ENCODE measurements around the gene RETNLB.

DNA sequence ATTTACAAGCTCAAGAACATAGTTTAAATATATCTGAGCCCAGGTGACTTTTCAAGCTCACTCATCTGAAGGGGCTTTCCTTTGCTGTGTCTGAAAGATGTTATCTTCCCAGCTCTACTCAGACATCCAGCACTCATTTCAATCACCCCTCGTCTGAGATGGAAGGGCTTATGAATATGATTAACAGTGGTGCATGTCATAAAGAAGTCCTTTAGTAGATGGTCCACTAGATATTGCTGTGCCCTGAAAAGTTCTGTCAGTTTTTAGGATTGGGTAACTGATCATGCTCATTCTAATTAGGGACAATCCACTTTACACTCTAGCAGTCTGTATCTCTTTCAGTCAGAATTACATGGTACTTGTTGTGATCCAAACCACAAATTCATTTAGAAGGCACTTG lies 28.3 kb downstream of the RETNLB start:
- TF ChIP-seq, protein P1, sequence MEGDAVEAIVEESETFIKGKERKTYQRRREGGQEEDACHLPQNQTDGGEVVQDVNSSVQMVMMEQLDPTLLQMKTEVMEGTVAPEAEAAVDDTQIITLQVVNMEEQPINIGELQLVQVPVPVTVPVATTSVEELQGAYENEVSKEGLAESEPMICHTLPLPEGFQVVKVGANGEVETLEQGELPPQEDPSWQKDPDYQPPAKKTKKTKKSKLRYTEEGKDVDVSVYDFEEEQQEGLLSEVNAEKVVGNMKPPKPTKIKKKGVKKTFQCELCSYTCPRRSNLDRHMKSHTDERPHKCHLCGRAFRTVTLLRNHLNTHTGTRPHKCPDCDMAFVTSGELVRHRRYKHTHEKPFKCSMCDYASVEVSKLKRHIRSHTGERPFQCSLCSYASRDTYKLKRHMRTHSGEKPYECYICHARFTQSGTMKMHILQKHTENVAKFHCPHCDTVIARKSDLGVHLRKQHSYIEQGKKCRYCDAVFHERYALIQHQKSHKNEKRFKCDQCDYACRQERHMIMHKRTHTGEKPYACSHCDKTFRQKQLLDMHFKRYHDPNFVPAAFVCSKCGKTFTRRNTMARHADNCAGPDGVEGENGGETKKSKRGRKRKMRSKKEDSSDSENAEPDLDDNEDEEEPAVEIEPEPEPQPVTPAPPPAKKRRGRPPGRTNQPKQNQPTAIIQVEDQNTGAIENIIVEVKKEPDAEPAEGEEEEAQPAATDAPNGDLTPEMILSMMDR (IDR thresholded peaks at IDR 0.05; ENCODE audit: insufficient read depth, low read length) = no peak
- no peak for TF ChIP-seq POLR2AphosphoS5 (IDR thresholded peaks at IDR 0.05; ENCODE audit: low read depth)
- TF ChIP-seq GABPA (IDR thresholded peaks at IDR 0.05; ENCODE audit: low read depth) = no peak
- TF ChIP-seq, protein P2, sequence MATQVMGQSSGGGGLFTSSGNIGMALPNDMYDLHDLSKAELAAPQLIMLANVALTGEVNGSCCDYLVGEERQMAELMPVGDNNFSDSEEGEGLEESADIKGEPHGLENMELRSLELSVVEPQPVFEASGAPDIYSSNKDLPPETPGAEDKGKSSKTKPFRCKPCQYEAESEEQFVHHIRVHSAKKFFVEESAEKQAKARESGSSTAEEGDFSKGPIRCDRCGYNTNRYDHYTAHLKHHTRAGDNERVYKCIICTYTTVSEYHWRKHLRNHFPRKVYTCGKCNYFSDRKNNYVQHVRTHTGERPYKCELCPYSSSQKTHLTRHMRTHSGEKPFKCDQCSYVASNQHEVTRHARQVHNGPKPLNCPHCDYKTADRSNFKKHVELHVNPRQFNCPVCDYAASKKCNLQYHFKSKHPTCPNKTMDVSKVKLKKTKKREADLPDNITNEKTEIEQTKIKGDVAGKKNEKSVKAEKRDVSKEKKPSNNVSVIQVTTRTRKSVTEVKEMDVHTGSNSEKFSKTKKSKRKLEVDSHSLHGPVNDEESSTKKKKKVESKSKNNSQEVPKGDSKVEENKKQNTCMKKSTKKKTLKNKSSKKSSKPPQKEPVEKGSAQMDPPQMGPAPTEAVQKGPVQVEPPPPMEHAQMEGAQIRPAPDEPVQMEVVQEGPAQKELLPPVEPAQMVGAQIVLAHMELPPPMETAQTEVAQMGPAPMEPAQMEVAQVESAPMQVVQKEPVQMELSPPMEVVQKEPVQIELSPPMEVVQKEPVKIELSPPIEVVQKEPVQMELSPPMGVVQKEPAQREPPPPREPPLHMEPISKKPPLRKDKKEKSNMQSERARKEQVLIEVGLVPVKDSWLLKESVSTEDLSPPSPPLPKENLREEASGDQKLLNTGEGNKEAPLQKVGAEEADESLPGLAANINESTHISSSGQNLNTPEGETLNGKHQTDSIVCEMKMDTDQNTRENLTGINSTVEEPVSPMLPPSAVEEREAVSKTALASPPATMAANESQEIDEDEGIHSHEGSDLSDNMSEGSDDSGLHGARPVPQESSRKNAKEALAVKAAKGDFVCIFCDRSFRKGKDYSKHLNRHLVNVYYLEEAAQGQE (IDR thresholded peaks at IDR 0.05; ENCODE audit: insufficient replicate concordance, low read depth) = no peak
